ENCODE measurements around the gene AGR3.

AGR3 gene

DNA sequence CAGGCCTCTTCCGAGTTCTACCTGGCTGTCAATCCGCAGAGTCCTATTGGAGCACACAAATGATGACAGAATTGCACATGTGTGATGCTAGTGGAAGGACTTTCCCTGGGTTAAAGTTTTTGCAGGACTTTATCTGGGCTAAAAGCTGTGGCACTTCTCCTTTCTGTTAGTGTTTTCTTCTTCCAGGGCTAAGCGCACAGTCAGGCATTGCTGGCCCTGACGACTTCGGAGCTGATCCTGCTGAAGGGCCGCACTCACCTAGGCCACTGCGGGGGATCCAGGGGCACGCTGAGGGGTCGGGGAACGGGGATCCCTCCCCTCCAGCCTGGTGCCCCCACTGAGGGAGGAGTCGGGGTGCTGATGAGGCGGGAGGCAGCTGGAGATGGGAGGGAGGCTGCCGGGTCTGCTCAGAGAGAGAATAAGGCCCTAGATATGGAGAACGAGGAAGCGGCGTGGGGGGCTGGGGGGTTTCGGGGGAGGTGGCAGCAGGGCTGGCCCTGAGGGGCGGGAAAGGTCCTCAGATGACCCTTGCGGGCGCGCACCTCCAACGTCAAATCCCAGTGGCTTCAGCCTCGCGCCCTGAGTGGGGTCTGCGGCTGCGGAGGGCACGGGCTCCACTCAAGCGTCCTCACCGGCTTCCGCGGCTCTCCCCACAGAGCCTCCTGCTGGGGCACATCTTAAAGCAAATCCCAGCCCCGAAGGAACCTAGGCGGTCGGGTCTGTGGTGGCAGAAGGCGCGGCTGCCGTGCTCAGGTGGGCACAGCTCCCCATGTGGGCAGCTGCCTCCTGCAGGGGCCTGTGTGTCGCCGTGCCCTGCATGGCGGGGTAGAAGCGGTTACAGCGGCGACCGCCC lies 30.9 kb downstream of the AGR3 start:
- Histone ChIP-seq H3K4me1 (ENCODE audit: control insufficient read depth, insufficient read depth, low read length) (peaks cover 6% of the 10 kb centered on the region), H3K4me3 (ENCODE audit: low read depth, low read length) (no peak overlapping the region), H3K9me3 (ENCODE audit: control insufficient read depth, insufficient read depth, low read depth, low read length) (no peaks in the 10 kb centered on the region), H3K27ac (ENCODE audit: extremely low read depth, low read depth, low read length) (no peak overlapping the region), H3K36me3 (ENCODE audit: control insufficient read depth in 2 of 2, insufficient read depth in 1 of 2, low read length in 2 of 2) (no peaks in the 10 kb centered on the region)
- ChIA-PET CTCF (no interaction called here), POLR2A (interaction anchor here (0.6 kb wide), 1 partner anchor 18 kb away, joined by 3 read pairs; no protein-coding TSS in a partner anchor)
- no peak for TF ChIP-seq ZNF670 (tag by site-specific recombination; IDR thresholded peaks at IDR 0.05; ENCODE audit: low read depth)
- TF ChIP-seq ZNF112 (tag by site-specific recombination; IDR thresholded peaks at IDR 0.05) = no peak
- no peak for TF ChIP-seq ZNF560 (tag by site-specific recombination; IDR thresholded peaks at IDR 0.05; ENCODE audit: borderline replicate concordance)
- no peak for TF ChIP-seq ZNF248 (tag by site-specific recombination; IDR thresholded peaks at IDR 0.05)
- TF ChIP-seq AEBP2 (tag by site-specific recombination; IDR thresholded peaks at IDR 0.05; ENCODE audit: borderline replicate concordance) = no peak
- no peak for TF ChIP-seq ZBTB7A (tag by site-specific recombination; IDR thresholded peaks at IDR 0.05; ENCODE audit: low read depth)
- no peak for TF ChIP-seq TCF7L2 (IDR thresholded peaks at IDR 0.05; ENCODE audit: borderline replicate concordance, low read depth, low read length)
- no peak for TF ChIP-seq ZXDB (tag by site-specific recombination; IDR thresholded peaks at IDR 0.05)
- no peak for TF ChIP-seq ZNF114 (tag by site-specific recombination; IDR thresholded peaks at IDR 0.05)
- no peak for TF ChIP-seq ZBTB1 (tag by site-specific recombination; IDR thresholded peaks at IDR 0.05)
- no peak for TF ChIP-seq ZNF768 (tag by site-specific recombination; IDR thresholded peaks at IDR 0.05)
- no peak for TF ChIP-seq ZNF830 (tag by site-specific recombination; IDR thresholded peaks at IDR 0.05; ENCODE audit: low read depth)
- TF ChIP-seq MEIS1 (CRISPR knock-in tag; IDR thresholded peaks at IDR 0.05; ENCODE audit: borderline replicate concordance) = no peak
- no peak for TF ChIP-seq ZNF324 (tag by site-specific recombination; IDR thresholded peaks at IDR 0.05)
- TF ChIP-seq OSR2 (tag by site-specific recombination; IDR thresholded peaks at IDR 0.05) = no peak
- no peak for TF ChIP-seq ZNF433 (tag by site-specific recombination; IDR thresholded peaks at IDR 0.05; ENCODE audit: low read depth)
- TF ChIP-seq PRDM1 (tag by site-specific recombination; IDR thresholded peaks at IDR 0.05) = no peak
- TF ChIP-seq, protein P1, sequence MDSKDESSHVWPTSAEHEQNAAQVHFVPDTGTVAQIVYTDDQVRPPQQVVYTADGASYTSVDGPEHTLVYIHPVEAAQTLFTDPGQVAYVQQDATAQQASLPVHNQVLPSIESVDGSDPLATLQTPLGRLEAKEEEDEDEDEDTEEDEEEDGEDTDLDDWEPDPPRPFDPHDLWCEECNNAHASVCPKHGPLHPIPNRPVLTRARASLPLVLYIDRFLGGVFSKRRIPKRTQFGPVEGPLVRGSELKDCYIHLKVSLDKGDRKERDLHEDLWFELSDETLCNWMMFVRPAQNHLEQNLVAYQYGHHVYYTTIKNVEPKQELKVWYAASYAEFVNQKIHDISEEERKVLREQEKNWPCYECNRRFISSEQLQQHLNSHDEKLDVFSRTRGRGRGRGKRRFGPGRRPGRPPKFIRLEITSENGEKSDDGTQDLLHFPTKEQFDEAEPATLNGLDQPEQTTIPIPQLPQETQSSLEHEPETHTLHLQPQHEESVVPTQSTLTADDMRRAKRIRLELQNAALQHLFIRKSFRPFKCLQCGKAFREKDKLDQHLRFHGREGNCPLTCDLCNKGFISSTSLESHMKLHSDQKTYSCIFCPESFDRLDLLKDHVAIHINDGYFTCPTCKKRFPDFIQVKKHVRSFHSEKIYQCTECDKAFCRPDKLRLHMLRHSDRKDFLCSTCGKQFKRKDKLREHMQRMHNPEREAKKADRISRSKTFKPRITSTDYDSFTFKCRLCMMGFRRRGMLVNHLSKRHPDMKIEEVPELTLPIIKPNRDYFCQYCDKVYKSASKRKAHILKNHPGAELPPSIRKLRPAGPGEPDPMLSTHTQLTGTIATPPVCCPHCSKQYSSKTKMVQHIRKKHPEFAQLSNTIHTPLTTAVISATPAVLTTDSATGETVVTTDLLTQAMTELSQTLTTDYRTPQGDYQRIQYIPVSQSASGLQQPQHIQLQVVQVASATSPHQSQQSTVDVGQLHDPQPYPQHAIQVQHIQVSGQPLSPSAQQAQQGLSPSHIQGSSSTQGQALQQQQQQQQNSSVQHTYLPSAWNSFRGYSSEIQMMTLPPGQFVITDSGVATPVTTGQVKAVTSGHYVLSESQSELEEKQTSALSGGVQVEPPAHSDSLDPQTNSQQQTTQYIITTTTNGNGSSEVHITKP (tag by site-specific recombination; IDR thresholded peaks at IDR 0.05) = no peak
- TF ChIP-seq PATZ1 (tag by site-specific recombination; IDR thresholded peaks at IDR 0.05) = no peak
- TF ChIP-seq REST (tag by site-specific recombination; IDR thresholded peaks at IDR 0.05) = no peak

Data from HEK293 (cell line).